Panc1 (cell line): Measurements from ENCODE around the gene NADK2. TPM values are rescaled to one million over a fixed set of nuclear protein-coding genes. Genes with fewer than 3 reads are reported as not detected.

Experiments used
- ATAC-seq: fragments of 200-7000 bp; cut with Tn5 transposase; 2 replicates; pipeline ENCODE4 v1.9.1; 2020; ENCODE audit warnings: mild to moderate bottlenecking, moderate library complexity
- BruUV-seq: library from RNA; stranded (reverse); fragments of 400-500 nt; replicated peaks from 2 replicates; lab custom pipeline; 2021; lab: Mats Ljungman, UMichigan
- CTCF ChIA-PET: fragments of 300-600 bp; sonication (Branson Sonifier 250); formaldehyde crosslinking; loops from one replicate; lab custom pipeline; 2022; ENCODE audit warnings: antibody characterized with exemption; lab: Charles Lee
- POLR2A ChIA-PET: fragments of 300-600 bp; sonication (Branson Sonifier 250); formaldehyde crosslinking; loops from one replicate; lab custom pipeline; 2022; ENCODE audit warnings: antibody characterized with exemption; lab: Charles Lee
- DNase-seq: peaks from one replicate; pipeline ENCODE4 v3.0.0-alpha.2; 2010; ENCODE audit warnings: low read depth, low spot score
- H3K27ac ChIP-seq: 2 replicates; pipeline ENCODE4 v1.5.1; 2011; ENCODE audit warnings: mild to moderate bottlenecking, low read length, inconsistent platforms
- H3K27me3 ChIP-seq: fragments of 200-500 bp; sonication (Bioruptor generic); 2 replicates; pipeline ENCODE4 v1.6.0; 2014; ENCODE audit warnings: low read length, inconsistent platforms; ENCODE audit not compliant: control insufficient read depth, insufficient read depth
- H3K36me3 ChIP-seq: fragments of 200-500 bp; sonication (Bioruptor generic); 2 replicates; pipeline ENCODE4 v1.5.1; 2014; ENCODE audit warnings: inconsistent platforms, mild to moderate bottlenecking, low read length, moderate library complexity; ENCODE audit not compliant: control insufficient read depth, insufficient read depth
- H3K4me1 ChIP-seq: 2 replicates; pipeline ENCODE4 v1.5.1; 2011; ENCODE audit warnings: inconsistent platforms, mild to moderate bottlenecking, low read length, moderate library complexity; ENCODE audit not compliant: control insufficient read depth, insufficient read depth
- H3K4me3 ChIP-seq, 2 experiments: 2 replicates each; pipeline ENCODE4 v1.5.1; 2011 to 2012; ENCODE audit warnings: low read depth in 2 of 2, low read length in 2 of 2, mild to moderate bottlenecking in 2 of 2, inconsistent platforms in 1 of 2, moderate library complexity in 1 of 2
- H3K9me3 ChIP-seq: fragments of 200-500 bp; sonication (Bioruptor generic); 2 replicates; pipeline ENCODE4 v1.5.1; 2014; ENCODE audit warnings: low read depth, mild to moderate bottlenecking, inconsistent platforms, low read length, moderate library complexity; ENCODE audit not compliant: control insufficient read depth, insufficient read depth
- CTCF ChIP-seq: fragments of 450-650 bp; IDR thresholded peaks from 2 replicates; pipeline ENCODE4 v1.5.1; 2017; ENCODE audit warnings: mild to moderate bottlenecking
- POLR2AphosphoS5 ChIP-seq: IDR thresholded peaks from 2 replicates; pipeline ENCODE4 v1.6.1; 2012; ENCODE audit warnings: mild to moderate bottlenecking, low read depth, low read length, moderate library complexity
- SIN3A ChIP-seq: IDR thresholded peaks from 2 replicates; pipeline ENCODE4 v1.6.1; 2012; ENCODE audit warnings: low read depth, mild to moderate bottlenecking, low read length, moderate library complexity, borderline replicate concordance; ENCODE audit not compliant: insufficient read depth
- TCF7L2 ChIP-seq: IDR thresholded peaks from 2 replicates; pipeline ENCODE4 v1.6.1; 2011; ENCODE audit warnings: mild to moderate bottlenecking, low read depth, low read length, inconsistent platforms
- in situ Hi-C: cut with HindIII; loops from 2 replicates; pipeline ENCODE4 v1.10.0; 2016; ENCODE audit warnings: low sequenced_read_pairs, low pct_unique_long_range_greater_than_20kb
- intact Hi-C: fragments of 100-400 bp; cut with micrococcal nuclease; formaldehyde crosslinking; loops from one replicate; pipeline ENCODE4 v1.10.0; 2022; ENCODE audit not compliant: unreplicated experiment
- total RNA-seq: library from RNA; stranded (reverse); gene quantifications from one replicate; pipeline ENCODE4 v1.2.1, GENCODE V29; 2021; ENCODE audit not compliant: unreplicated experiment
- TF ChIP-seq, protein P1 (sequence below), 2 experiments: IDR thresholded peaks; 2 replicates each; pipeline ENCODE4 v1.6.1; 2011 to 2012; ENCODE audit warnings: low read depth in 2 of 2, control low read depth in 1 of 2, low read length in 1 of 2, mild to moderate bottlenecking in 1 of 2, moderate library complexity in 1 of 2; ENCODE audit not compliant: insufficient read depth in 1 of 2

NADK2 gene
- total RNA-seq, 1 experiment from 2014 or later, result 22.5 TPM

GRCh38 chr5:36246036-36246800 is 4.5 kb upstream of the NADK2 start:
- Histone ChIP-seq H3K4me1 (peaks cover 3% of the 10 kb centered on the region), H3K27ac (no peak overlapping the region), H3K27me3 (no peaks in the 10 kb centered on the region; the same call in 1 of the 2 replicates), H3K9me3 (no peaks in the 10 kb centered on the region), H3K4me3 (no peak overlapping the region), H3K36me3 (no peaks in the 10 kb centered on the region; the same call in none of the 2 replicates)
- ChIA-PET POLR2A (no interaction called here), CTCF (no interaction called here)
- BruUV-seq, result no TSS peak
- ATAC-seq (no peak), DNase-seq (no peak)
- intact Hi-C loops (no loop called here), in situ Hi-C loops (no loop called here)
- TF ChIP-seq SIN3A, result no peak
- no peak for TF ChIP-seq TCF7L2
- no peak for TF ChIP-seq CTCF
- TF ChIP-seq, protein P1, sequence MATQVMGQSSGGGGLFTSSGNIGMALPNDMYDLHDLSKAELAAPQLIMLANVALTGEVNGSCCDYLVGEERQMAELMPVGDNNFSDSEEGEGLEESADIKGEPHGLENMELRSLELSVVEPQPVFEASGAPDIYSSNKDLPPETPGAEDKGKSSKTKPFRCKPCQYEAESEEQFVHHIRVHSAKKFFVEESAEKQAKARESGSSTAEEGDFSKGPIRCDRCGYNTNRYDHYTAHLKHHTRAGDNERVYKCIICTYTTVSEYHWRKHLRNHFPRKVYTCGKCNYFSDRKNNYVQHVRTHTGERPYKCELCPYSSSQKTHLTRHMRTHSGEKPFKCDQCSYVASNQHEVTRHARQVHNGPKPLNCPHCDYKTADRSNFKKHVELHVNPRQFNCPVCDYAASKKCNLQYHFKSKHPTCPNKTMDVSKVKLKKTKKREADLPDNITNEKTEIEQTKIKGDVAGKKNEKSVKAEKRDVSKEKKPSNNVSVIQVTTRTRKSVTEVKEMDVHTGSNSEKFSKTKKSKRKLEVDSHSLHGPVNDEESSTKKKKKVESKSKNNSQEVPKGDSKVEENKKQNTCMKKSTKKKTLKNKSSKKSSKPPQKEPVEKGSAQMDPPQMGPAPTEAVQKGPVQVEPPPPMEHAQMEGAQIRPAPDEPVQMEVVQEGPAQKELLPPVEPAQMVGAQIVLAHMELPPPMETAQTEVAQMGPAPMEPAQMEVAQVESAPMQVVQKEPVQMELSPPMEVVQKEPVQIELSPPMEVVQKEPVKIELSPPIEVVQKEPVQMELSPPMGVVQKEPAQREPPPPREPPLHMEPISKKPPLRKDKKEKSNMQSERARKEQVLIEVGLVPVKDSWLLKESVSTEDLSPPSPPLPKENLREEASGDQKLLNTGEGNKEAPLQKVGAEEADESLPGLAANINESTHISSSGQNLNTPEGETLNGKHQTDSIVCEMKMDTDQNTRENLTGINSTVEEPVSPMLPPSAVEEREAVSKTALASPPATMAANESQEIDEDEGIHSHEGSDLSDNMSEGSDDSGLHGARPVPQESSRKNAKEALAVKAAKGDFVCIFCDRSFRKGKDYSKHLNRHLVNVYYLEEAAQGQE (IDR thresholded peaks at IDR 0.05; ENCODE audit: insufficient read depth in 1 of 2, low read depth in 2 of 2, low read length in 1 of 2), result no peak
- TF ChIP-seq POLR2AphosphoS5, result no peak

DNA sequence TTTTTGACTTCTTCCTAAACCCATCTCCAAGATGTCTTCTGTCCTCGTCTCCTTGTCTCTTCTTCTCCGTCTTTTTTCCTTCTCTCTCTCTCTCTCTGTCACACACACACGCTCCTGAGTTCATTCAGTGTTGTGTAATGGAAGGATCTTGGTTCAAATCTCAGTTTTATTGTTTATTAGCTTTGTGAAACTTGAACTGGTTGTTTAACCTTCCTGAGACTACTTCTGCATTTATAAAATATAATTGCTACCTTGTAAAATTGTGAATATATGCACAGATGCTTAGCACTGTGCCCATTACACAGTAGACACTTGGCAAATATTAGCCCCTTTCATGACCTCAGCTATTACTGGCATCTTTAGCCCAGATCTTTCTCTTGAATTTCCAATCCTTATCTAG is 2.4 kb upstream of the NADK2 start:
- Histone ChIP-seq H3K27me3 (no peaks in the 10 kb centered on the region; the same call in 1 of the 2 replicates), H3K4me3 (no peak overlapping the region), H3K9me3 (no peaks in the 10 kb centered on the region), H3K27ac (no peak overlapping the region), H3K36me3 (no peaks in the 10 kb centered on the region; the same call in none of the 2 replicates), H3K4me1 (peaks cover 17% of the 10 kb centered on the region)
- DNase-seq (no peak), ATAC-seq (no peak)
- no TSS peak for BruUV-seq
- POLR2A ChIA-PET, result no interaction called here
- CTCF ChIA-PET, result no interaction called here
- TF ChIP-seq POLR2AphosphoS5 (no peak), TCF7L2 (no peak), CTCF (no peak), SIN3A (no peak)
- TF ChIP-seq, protein P1 (IDR thresholded peaks at IDR 0.05; ENCODE audit: insufficient read depth in 1 of 2, low read depth in 2 of 2, low read length in 1 of 2), result no peak
- intact Hi-C loops (no loop called here), in situ Hi-C loops (no loop called here)
